ENCODE results near the gene NOC2L. TPM values are rescaled to one million over a fixed set of nuclear protein-coding genes. Genes with fewer than 3 reads are reported as not detected.

Gene NOC2L
- 98.5 and 99.0 TPM in 2 replicates for total RNA-seq (2014; rRNA removed; shearing (Covaris generic))
- polyA plus RNA-seq (2014; cell fraction: nucleus; rRNA removed) = 151 and 184 TPM in 2 replicates

GRCh38 chr1:958823-959730, at the start of gene NOC2L:
NOC2L (minus strand) TSS chr1:959256; CDS start chr1:959240, 16 bp downstream.
- peak; percentile 76 for DNase-seq (ENCODE audit: extremely low read depth, low read depth)

GRCh38 chr1:1006305-1007159, 47.5 kb upstream of the NOC2L start:
- no peak for DNase-seq (ENCODE audit: extremely low read depth, low read depth)

GRCh38 chr1:1005774-1006304, 46.8 kb upstream of the NOC2L start:
- DNase-seq (ENCODE audit: extremely low read depth, low read depth) = no peak

GRCh38 chr1:1004780-1005697, 46.0 kb upstream of the NOC2L start:
- no peak for DNase-seq (ENCODE audit: extremely low read depth, low read depth)

GRCh38 chr1:1004420-1004779, 45.3 kb upstream of the NOC2L start:
- DNase-seq (ENCODE audit: extremely low read depth, low read depth) = no peak

- no peak for DNase-seq (ENCODE audit: extremely low read depth, low read depth)
Measured at GRCh38 chr1:1003618-1004419, 44.8 kb upstream of the NOC2L start.

GRCh38 chr1:1001057-1001783, 42.2 kb upstream of the NOC2L start:
- no peak for DNase-seq (ENCODE audit: extremely low read depth, low read depth)

- DNase-seq (ENCODE audit: extremely low read depth, low read depth) = peak; percentile 70
Measured at GRCh38 chr1:1000357-1001056, 41.5 kb upstream of the NOC2L start.

GRCh38 chr1:999725-1000356, 40.8 kb upstream of the NOC2L start, which contains the start of gene HES4:
HES4 (minus strand) TSS chr1:1000097; CDS start chr1:999973, 124 bp downstream.
- peak; percentile 90 for DNase-seq (ENCODE audit: extremely low read depth, low read depth)

- no peak for DNase-seq (ENCODE audit: extremely low read depth, low read depth)
Measured at GRCh38 chr1:998995-999724, 40.1 kb upstream of the NOC2L start.

GRCh38 chr1:998745-998994, 39.6 kb upstream of the NOC2L start:
- no peak for DNase-seq (ENCODE audit: extremely low read depth, low read depth)

GRCh38 chr1:997993-998744, 39.1 kb upstream of the NOC2L start:
- no peak for DNase-seq (ENCODE audit: extremely low read depth, low read depth)

- no peak for DNase-seq (ENCODE audit: extremely low read depth, low read depth)
Measured at GRCh38 chr1:997713-997992, 38.6 kb upstream of the NOC2L start.

- DNase-seq (ENCODE audit: extremely low read depth, low read depth) = no peak
Measured at GRCh38 chr1:996851-997712, 38.0 kb upstream of the NOC2L start.

Measured in NCI-H460 (cell line).